GM21737 (cell line): ENCODE results near the gene ENG.
"Not testable (repeated sequence)": the region's sequence is repeated elsewhere in the genome, so short reads cannot be mapped to it uniquely, and the experiment has no call there.

Experiments used
- ATAC-seq: cut with Tn5 transposase; IDR thresholded peaks from one replicate; pipeline ENCODE4 v1.9.1; 2021; ENCODE audit warnings: mild to moderate bottlenecking, moderate library complexity; ENCODE audit not compliant: unreplicated experiment

ENG gene

DNA sequence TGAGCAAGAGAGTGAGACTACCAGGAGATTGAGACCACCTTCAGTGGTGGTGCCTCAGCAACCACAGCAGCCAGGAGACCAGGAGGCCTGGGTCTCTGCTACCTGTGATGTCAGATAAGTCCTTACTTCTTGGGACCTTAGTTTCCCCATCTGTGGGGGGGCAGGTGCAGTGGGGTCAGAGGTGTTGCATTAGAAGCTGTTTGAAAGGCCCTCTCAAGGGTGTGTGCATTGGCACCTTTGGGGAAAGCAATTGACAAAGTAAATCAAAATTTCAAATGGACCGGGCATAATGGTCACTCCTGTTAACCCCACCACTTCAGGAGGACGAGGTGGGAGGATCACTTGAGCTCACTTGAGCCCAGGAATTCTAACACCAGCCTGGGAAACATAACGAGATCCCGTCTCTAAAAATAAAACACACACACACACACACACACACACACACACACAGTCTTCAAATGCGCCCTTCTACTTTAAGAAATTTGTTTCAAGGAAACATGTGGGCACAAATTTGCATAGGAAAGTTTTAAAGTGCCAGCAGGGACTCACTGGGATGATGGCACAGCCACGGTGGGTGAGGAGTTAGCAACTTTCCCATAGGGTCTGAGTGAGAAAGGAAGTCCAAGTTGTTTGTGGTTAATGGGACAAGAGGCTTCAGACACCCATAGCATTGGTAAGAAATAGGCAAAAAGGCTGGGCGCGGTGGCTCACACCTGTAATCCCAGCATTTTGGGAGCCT is 24.4 kb upstream of the ENG start:
- no peak for ATAC-seq

DNA sequence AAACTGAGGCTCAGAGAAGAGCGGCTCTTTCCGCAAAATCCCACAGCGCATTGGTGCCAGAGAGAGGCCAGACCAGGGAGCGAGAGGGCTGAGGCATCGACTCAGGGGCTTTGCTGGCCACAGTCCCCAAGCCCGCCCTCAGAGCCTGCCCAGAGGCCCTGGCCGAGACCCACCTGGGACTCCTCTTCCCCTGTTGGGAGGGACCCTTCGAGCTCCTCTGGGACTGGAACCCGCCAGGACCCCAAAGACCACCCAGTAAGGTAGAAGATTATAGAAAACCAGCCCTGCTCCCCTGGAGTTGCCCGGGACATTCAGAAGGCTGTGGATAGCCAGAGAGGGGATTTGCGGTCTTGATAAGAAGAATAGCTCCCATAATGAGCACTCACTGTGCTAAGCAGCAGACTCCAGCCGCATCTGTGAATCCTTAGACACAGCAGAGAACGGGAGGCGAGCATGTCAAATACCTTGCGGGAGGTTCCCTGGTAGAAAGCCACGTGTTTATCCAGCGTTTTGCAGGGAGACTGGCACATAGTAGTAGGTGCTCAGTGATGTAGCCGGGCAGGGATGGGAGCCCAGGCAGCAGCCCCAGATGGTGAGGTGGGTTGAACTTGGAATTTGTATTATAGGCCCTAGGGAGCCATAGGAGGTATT is 23.7 kb upstream of the ENG start:
- no peak for ATAC-seq

DNA sequence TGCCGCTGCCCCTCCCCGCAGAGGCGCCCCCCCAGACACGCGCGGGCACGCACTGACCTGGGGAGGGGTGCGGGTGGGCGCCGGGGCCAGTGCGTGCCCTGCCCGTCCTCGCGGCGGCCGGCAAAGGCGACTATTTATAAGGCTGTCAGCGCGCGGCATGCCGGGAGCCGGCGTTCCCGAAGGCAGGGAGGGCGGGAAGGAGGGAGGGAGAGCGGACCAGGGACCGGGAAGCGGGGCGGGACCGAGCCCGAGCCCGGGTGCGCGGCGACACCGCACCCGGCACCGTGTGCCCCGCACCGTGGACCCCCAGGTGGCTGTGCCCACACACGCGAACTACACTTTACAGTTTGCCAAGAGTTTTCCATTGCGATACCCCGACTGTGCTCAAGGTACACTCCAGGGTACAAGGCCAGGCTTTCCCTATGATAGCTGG is 23.1 kb upstream of the ENG start, which contains the start of gene AK1:
AK1 (minus strand) TSS at position 110 of the 433 bp plus-strand sequence. CDS start 3,058 bp downstream, outside the sequence.
- no peak for ATAC-seq

DNA sequence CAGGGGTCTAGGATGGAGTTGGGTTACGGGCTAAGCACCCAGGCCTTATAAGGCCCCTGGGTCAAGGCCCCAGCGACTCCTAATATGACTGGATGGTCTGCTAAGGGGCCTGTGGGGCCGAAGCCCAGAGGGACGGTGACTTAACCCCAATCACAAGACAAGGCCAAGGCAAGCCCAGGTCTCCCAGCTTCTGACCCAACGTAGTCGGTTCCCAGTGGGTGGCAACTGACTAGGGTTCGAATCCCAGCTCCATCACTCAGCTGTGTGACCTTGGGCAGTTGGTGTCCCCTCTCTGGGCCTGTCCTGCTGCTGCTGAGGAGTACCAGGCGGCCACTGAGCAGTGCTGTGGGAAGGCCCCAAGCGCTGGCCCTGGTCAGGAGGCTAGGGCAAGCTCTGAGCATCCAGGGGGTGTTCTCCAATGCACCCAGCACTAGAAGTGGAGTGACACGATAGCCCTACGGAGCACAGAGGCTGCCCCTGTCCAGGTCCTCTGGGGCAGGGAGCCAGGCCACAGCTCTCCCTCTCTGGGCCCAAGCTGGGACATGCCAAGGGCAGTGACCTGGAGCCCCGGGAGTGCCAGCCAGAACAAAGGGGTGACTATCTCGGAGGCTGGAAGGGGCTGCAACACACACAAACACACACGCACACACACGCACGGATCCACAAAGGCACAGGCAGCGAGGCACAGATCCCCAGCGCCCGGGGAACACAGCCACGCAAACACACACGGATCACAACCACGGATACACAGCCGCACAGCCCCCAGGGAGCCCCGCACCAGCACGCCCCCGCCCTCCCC is 22.5 kb upstream of the ENG start:
- ATAC-seq, result no peak

DNA sequence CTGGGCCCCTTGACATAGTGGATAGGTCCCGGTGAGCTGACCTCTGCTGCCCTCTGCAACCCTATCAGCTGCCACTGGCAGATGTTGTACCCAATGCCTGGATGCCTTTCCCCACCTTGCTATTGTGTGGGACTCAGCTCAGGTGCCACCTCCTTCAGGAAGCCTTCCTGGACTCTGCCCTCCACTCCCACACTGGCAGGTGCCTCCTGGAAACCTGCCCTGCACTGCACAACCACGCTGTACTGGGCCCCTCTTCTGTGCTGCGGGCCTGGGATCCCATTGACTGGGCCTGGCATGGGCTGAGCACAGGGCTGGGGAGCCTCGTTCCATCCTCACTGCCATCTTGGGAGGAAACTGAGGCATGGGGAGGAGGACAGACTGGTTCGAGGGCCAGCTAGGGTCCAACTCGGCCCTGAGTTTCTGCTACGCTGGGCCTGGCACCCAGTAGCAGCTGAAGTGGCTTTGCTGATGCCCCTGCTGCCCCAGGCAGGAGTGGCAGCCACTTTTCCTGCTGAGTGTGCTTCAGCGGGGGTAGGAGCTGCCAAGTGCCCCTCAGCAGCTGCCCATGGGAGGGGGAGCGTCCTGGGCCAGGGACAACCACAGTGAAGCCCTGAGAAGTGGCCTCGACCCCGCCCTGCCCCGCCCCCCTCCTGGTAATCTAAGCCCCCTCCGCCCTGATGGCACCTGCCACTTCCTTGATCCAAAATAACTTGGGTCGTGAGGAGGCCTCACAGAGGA is 21.7 kb upstream of the ENG start:
- ATAC-seq, result no peak

DNA sequence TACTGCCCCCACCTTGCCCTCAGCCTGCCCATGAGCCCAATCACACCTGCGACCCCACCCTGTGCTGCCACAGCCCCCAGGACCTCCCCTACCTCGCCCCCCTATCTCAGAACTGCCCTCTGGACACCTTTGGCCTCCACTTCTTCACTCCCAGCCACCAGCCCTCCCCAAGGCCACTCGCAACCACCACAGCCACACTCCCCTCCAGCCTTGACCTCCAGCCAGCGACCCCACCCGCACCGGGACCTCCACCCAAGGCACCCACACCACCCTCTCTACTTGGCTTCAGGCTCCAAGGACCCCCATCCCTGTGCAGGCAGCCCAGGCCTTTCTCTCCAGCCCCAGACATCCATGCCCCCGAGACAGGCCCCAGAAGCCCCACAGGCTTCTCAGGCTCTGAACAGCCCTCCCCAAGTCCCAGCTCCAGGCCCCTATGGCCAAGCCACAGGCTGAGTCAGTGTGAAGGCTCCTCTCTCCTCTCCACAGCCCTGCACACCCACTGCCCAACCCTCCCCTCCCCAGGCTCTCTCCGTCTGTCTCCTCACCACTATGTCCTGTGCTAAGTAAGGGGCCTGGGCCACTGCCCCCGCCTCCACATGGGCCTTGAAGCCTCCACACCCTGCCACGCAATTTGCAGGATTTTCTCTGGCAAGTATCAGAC is 21.0 kb upstream of the ENG start:
- ATAC-seq, result no peak

DNA sequence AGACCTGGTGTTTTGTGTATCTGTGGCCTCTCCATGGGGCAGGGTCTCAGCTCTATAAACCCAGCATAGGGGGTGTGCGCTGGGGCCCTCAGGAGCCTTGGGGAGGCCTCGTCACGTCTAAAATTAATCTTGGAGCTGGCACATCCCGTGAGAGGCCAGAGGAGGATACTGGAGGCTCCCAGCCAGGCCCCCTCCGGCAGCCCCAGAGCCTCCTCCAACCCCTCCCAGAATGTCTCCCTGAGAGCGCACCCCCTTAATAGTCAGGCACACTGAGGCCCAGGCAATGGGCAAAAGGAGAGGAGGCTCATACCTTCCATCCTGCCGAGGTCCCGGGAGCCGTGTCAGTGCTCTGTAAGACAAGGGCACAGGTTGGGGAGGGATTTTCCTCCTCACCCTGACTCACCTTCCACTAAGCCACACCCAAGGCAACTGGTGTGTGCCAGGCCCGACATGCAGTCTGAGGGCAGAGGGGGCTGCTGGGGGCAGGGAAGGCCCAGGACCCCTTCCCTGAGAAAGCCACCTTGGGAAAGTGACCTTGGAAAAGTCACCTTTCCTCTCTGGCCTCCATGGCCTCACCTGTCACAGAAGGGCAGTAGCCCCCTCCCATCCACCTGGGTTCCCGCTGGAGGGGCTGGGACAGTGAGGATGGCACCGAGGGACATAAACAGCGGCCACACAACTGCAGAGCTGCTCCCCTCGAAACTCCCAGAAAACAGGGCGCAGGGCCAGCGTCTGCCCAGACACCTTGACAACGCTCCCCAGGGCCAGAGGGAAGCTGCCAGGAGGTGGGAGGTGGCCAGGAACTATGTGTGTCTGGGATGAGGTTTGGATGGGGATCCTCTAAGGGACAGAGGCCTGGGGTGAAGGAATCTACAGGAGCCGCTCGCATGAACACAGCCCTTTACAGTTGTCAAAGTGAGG is 20.1 kb upstream of the ENG start:
- ATAC-seq, result no peak

DNA sequence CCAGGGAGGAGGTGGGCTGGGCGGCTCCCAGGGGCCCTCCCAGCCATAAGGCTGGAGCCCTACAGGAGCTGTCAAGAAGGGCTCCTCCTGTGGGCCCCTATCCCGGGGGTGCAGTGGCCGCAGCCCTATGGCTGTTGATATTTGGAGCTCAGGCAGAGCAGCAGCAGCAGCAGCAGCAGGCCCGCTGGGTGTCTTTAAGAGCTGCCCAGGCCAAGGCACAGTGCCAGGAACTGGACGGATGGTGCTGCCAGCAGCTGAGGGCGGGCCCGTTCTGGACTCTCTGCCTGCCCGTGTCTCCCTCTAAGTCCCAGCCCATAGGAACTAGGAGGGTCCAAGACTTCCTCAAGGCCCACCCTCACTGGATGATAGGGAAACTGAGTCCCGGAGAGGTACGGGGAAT is 19.4 kb upstream of the ENG start:
- no peak for ATAC-seq

DNA sequence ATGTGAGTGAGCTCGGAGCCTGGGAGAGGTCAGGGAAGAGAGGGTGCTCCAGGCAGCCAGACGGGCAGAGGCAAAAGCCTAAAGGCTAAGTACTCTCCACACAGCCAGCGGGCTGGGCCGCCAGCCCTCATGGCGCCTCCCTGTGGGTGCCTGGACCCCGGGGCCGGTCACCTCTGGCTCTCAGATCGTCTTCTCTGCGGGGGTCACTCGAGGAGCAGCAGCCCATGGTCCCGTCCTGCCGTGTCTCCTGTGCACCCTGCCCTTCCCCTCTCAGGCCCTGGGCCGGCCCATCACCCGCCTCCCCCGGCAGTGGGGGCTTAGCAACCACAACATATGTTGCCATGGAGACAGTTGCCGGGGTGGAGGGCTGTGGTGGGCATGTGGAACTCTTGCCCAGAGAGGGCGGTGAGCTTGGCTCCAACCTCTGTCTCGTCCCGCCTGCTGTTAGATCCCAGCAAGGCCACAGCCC is 18.8 kb upstream of the ENG start:
- ATAC-seq, result no peak

DNA sequence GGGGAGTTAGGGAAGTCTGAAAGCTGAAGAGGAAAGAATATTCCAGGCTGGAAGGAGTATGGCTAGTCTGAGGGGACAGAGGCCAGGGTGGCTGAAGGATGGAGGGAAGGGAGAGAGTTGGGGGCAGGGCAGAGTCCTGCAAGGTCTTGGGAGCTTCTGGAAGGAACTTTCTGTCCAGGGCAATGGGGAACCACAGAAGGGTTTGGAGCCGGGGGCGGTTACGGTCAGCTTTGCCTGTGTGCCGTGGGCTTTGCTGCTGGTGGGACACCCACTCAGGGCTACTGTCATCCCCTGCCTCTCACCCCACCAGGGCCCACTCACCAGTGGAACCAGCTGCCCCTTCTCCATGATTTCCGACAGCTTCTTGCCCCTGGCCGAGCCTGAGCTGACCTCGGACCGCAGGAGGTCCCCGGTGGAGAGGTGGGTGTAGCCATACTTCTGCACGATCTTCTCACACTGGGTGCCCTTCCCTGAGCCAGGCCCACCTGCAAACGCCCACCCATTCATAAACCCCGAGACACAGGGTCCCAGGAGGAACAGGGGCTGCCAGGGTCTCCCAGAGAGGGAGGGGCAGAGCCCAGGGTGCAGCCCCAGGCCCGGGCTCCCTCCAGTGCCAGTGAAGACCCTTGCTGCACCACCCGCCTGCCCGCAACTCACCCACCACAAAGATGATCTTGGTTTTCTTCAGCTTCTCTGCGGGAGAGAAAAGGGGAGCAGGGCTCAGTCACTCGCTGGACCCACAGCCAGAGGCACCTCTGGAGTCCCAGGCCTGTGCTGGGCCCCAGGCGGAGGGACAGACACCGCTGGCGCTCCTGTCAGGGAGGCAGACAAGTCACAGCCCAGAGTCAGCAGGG is 18.1 kb upstream of the ENG start:
- ATAC-seq, result no peak

DNA sequence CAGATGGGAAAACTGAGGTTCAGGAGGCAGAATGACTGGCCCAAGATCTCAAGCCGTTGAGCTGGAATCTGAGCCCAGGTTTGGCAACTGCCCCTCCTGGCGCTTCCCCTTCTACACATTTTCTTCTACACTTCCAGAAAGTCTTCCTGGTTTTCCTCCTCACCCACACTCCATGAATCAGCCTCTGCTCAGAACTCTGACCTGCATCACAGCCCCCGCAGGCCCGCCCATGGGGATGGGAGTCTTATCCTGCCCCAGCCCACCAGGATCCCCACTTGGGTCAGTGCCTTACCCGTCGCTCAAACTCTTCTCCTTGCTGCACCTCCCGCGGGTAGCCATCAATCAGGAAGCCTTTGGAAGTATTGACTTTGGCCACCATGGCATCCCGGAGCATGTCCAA is 17.1 kb upstream of the ENG start:
- ATAC-seq, result no peak

DNA sequence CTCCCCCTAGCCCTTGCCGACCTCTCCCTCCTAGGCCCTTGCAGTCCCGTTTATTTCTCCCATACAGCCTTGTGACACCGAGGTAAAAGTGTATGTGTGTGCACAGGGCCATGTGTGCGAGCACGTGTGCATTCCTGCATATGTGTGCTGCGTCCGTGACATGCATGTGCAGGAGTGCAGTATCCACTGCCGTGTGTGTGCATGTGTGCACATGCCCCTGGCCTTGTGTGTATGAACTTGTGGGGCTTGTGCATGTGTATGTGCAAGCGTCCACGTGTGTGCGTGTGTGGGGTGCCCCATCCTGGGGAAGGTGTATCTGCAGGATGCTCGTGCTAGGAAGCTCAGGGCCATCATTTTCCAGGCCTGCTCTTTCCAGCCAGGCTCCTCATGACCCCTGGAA is 16.4 kb upstream of the ENG start:
- ATAC-seq, result no peak

DNA sequence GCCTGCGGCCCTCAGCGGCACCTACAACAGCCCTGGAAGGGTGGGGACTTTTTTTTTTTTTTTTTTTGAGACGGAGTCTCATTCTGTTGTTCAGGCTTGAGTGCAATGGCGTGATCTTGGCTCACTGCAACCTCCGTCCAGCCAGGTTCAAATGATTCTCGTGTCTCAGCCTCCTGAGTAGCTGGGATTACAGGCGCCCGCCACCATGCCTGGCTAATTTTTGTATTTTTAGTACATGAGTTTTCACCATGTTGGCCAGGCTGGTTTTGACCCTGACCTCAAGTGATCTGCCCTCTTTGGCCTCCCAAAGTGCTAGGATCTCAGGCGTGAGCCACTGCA is 15.7 kb upstream of the ENG start:
- ATAC-seq, result not testable (repeated sequence)

DNA sequence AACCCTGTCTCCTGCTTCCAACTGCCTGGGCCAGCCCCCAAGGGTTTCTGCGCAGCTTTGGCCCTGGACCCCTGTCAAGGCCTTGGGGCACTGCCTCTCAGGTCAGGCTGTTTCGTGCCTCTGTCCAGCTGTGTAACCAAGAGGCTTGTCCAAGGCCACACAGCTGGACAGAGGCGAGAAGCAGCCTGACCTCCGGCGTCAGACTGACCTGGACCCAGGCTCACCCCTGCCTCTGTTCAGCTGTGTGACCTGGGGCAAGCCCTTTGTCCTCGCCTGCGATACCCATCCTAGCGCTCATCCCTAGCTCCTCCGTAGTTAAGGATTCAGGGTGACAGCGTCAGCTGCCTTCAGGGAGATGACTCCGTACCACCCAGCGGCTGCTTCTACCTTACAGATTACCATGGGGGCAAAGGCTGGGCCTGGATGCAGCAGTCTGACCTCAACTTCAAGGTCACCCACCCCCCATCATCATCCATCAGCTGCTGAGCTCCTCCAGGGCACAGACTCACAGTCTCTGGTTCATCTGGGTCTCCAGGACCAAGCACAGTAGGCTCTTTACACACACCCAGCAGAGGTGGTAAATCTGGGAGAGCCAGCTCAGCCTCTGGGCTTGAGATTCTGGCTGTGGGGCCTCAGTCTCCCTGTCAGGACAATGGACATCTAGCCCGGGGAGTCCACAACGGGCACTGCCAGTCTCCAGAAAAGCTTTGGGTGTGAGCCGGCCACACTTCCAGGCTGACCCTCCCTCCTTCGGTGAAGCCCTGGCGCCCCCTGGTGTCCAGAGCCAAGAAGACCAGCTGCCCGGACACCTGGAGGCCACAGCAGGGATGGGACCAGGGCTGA is 15.1 kb upstream of the ENG start:
- no peak for ATAC-seq

DNA sequence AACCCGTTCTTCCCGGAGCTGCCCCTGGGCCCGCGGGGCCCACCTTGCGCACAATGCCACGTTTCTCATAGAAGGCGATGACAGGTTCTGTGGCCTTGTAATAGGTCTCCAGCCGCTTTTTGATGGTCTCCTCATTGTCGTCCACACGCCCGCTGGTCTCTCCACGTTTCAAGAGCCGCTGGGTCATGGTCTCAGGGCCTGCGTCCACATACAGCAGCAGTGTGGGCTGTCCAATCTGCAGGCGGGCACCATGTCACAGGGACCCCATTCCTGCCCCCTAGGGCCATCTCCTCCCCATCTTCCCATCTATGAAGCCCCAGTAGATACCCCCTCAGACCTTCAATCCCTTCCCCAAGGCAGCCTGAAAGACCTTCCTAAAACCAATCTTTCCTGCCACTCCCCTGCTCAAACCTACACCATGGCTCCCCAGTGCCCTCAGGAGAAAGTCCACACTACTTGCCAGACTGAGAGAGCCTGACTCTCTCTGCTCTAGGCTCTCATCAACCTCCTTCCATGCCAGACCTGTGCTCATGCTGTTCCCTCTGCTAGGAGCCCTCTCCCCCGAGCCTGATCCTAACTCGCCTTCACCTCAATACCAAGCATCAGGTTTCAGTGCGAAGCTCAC is 13.9 kb upstream of the ENG start:
- no peak for ATAC-seq

DNA sequence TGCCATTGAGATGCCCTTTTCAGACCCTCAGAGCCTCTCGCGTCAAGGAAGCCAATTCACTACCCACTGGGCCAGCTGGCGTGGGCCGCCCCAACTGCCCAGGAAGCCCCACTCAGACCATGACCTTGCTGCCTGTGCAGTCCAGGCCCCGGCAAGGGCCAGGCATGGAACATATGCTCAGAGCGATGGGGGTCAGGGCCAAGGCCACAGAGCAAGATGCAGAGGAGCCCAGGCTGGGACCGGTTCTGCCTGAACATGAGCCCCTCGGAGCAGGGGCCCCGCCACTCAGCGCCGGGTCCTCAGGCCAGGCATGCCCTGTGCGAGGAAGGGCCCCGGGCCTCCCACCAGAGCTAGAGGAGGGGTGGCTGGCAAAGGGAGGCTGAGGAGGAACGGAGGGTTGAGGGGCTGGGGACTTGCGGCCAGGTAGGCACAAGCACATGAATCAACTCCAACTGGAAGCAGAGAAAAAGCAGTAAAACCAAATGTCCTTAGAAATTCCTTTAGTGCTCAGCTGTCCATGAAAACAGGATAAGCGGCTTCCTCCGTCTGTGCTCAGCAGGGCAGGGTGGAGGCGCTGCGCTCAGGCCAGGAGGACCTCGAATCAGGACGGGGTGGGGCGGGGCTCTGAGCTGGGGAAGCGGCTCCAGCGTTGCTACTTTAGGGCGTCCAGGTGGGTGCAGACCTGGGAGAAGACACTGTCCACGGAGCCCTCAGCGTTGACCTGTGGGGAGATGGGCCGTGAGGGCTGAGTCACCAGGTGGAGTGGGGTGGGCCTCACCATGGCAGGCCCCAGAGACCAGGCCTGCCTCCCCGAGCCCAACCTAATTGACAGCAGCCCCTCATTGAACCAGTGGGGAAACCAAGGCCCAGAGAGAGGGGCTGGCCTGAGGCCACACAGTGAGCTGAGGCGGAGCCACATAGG is 13.2 kb upstream of the ENG start:
- no peak for ATAC-seq
